ENCODE results near the gene CHIC2.

DNA sequence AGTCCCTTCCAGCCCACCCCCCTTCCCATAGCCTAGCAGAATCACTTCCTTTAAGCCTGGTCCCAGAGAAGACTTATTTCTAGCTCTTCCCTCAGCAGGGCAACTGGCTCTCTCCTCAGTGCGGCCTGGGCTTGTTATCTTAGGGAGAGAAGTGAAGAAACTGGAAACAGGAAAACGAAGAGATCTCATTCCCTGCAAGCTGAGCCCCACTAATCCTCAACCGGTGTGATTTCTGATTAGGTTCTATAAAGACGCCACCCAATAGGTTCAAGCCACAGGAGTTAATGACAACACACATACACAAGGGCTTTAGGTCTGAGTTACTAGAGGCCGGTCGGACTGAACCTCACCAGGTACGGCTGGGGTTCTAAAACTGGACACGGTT lies 38.8 kb upstream of the CHIC2 start:
- TF ChIP-seq, protein P1, sequence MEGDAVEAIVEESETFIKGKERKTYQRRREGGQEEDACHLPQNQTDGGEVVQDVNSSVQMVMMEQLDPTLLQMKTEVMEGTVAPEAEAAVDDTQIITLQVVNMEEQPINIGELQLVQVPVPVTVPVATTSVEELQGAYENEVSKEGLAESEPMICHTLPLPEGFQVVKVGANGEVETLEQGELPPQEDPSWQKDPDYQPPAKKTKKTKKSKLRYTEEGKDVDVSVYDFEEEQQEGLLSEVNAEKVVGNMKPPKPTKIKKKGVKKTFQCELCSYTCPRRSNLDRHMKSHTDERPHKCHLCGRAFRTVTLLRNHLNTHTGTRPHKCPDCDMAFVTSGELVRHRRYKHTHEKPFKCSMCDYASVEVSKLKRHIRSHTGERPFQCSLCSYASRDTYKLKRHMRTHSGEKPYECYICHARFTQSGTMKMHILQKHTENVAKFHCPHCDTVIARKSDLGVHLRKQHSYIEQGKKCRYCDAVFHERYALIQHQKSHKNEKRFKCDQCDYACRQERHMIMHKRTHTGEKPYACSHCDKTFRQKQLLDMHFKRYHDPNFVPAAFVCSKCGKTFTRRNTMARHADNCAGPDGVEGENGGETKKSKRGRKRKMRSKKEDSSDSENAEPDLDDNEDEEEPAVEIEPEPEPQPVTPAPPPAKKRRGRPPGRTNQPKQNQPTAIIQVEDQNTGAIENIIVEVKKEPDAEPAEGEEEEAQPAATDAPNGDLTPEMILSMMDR (IDR thresholded peaks at IDR 0.05) = no peak
- TF ChIP-seq POLR2A (IDR thresholded peaks at IDR 0.05) = no peak
